HG02852 (cell line): ENCODE data around the gene WWC1.

Experiments
- ATAC-seq: cut with Tn5 transposase; IDR thresholded peaks from one replicate; pipeline ENCODE4 v1.9.1; 2021; ENCODE audit warnings: mild to moderate bottlenecking, moderate library complexity; ENCODE audit not compliant: unreplicated experiment

WWC1 gene

DNA sequence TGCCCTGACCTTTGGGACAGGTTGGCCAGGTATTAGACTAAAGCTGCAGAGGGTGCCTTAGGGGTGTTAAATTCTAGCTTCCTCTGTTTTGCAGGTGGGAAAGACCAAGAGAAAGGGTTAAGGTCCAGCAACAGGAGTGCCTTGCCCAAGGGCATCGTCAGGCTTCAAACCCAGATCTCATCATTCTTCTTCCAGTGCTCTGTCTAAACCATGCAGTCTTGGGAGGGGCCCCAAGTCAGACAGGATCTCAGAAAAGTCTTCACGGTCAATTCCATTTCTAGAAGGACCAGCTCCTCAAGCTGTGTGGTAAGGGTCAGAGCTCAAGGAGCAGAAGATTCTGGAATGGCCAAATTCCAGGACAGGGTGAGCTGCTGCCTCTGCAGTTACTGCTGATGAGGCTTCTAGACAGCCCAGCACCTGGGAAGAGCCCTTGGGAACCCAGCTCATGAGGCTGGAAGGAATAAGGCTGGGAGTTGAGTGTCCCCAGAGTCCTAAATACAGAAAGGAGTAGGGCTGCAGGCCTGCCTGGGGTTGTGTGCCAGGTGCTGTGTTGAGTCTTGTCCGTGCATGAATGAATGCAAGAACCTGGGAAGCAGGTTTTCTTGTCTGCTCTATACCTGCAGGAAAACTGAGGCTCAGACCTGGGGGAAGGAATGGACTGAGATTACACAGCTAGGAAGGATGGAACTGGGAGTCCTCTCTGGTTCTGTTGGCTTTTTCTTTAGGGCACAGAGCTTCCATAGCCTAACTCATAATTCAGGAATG, 69.3 kb downstream of the WWC1 start:
- no peak for ATAC-seq

DNA sequence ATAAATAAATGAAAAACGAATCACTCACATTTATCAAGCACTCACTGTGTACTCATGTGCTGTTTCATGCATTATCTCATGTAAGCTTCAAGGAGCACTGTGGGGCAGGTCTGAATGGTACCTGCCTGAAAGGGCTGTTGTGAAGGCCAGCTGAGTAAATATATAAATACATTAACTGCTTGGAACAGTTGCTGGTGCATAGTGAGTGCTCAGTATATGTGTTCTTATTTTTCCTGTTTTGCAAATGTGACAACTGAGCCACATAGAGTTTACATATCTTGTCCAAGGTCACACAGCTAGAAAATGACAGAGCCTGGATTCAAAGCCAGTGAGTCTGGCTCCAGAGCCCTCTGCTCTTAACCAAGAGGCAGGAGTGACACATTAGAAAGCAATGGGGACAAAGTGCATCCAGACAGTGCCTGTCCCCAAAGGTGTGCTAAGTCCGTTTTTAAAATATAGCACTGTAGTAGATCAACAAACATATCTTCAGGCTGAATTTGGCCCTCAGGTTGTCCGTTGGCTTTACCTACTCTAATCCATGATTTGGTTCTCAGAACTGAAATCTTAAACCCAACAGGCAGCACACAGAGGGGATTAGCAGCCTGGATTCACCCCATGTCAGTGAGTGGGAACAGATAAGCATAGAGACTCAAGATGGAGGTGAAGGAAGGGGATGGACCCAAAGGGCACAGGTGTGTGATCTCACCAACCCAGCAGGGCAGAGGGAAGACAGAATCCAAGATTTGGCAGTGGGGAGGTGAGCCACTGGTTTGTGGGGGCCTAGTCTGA, 70.8 kb downstream of the WWC1 start:
- no peak for ATAC-seq

DNA sequence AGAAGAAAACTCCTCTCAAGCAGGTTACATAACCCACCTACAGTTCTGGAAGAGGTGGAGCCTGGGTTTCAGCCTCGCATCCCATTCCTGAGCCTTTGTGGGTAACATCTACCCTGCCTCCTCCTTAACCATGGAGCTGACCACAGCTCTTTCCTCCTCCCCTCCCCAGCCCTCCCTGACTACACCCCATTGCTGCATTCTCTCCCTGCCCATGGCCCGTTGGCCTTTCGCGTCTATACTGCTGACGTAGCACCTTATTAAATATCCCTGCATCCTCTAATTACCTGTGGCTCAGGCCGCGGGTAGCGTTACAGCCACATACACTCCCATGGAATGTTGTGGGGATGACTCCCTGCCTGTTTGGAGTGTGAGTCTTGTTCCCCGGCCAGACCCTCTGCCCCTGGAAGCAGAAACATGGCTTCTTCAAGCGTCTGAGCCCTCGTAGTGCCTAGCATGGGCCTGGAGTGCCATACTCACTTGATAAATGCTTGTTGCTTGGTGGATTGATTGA, 72.8 kb downstream of the WWC1 start:
- ATAC-seq = no peak

- ATAC-seq = no peak
Measured at GRCh38 chr5:168364750-168365550, 73.5 kb downstream of the WWC1 start.

GRCh38 chr5:168365581-168366081, 74.2 kb downstream of the WWC1 start:
- no peak for ATAC-seq

GRCh38 chr5:168366116-168366515, 74.7 kb downstream of the WWC1 start:
- no peak for ATAC-seq

- ATAC-seq = no peak
Measured at GRCh38 chr5:168368854-168369253, 77.4 kb downstream of the WWC1 start.

DNA sequence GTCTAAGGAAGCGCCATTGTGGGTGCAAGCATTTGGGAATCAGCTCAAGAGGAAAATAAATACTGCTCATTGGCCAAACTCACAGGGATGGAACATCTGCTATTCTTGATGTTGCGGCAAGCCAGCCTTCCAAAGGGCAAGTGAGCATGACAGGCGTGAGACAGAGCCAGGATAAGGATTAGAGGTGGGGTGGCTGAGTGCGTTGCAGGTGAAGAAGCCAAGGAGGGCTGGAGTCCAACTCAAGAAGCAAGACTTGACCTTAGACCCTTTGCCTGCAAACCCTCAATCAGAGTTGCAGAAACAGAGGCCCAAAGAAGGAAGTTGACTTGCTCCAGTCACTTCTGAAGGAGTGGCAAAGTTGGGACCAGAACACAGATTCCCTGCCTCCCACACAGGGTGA, 79.4 kb downstream of the WWC1 start:
- no peak for ATAC-seq

DNA sequence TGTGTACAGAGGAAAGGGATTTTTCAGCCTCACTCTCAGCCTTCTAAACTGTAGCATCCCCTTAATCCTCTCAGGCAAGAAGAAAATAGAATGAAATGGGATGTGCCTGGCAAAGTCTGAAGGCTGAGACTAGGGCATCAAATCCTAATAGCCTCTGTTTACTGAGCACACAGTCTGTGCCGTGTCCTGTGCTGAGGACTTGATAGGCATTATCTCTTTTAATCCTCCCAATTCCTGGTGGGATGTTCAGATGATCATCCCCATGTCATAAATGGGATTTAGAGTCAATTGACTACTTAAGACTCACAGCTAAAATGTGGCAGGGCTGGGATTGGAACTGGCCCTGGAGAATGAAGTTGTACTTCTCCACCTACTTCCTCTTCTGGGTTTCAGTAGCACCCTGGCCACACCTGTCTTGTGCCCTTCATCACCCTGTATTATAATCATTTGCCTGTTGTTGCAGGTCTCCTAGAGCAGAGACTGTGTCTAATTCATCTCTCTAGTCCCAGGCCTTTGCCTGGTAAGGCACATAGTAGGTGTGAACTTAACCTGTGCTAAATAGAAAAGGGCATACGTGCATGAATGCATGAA, 81.0 kb downstream of the WWC1 start:
- no peak for ATAC-seq

- no peak for ATAC-seq
Measured at GRCh38 chr5:168374532-168374931, 83.1 kb downstream of the WWC1 start.

DNA sequence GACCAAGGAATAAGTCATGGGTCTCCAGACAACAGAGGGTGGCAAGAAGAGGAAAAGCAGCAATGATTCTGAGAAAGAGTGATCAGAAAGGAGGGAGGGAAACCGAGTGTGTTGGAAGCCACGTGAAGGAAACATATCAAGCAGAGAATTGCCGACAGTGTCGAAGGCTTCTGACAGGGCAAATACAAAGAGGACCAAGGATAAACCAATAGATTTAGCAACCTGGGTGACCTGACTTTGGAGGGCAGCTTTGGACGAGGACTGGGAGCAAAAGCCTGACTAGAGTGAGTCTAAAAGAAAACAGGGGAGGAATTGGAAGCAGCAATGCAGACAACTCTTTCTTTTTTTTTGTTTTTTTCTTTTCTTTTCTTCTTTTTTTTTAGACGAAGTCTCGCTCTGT, 83.8 kb downstream of the WWC1 start:
- no peak for ATAC-seq

GRCh38 chr5:168377525-168377924, 86.1 kb downstream of the WWC1 start:
- no peak for ATAC-seq

DNA sequence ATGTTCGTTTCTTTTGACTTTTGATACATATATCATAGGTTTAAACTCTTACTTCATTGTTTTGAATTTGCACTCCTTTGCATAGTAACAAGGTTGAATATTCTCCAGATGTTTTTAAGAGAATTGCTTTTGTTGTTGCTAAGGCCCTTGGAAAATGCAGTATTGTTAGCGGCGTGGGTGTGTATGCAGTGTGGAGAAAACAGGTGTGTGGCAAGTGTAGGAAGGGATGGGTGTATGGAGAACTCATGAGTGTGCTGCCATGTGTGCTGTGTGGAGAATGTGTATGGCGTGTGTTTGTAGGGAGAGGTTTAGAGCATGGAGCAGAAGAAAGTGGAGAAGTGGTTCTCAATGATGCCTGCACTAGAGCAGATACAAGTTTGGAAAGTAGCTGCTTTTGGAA, 87.3 kb downstream of the WWC1 start:
- ATAC-seq = no peak

DNA sequence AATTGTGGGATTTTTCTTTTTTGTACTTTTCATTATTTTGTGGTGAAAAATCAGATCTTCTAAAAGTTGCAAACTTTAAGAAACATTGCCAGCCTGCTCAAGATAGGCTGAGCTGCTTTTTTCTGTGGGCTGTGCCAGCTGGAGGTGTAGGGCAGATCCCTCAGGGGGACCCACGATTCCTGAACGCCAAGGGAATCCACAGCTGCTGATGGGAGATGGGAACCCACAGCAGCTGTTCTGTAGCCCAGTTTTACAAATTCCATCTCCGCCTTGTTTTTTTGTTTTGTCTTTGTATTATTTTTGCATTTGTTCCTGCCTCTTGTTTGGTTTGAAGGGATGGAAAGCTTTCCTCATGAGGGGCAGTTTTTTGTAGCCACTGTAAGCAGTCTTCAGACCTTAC, 91.0 kb downstream of the WWC1 start:
- no peak for ATAC-seq

DNA sequence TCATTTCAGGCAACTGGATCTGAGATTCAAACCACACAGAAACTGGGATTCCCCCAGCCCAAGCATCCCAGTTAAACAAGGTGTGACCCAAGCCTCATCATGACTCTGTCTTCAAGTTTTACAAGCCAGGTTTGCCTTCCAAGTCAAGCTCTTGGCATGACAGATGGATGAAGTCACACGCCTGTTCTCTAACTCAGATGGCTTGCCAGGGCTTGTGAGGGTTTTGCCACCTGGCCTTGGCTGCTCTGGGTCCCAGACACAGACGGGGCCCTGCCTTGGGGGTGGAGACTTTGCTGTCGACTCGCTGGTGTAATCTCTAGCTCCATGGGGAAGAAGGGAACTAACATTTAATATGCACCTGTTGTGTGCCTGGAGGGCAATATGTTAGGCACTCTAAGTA, 99.0 kb downstream of the WWC1 start:
- no peak for ATAC-seq

GRCh38 chr5:168393773-168394172, 102.3 kb downstream of the WWC1 start:
- ATAC-seq = no peak

GRCh38 chr5:168400429-168401220, 109.2 kb downstream of the WWC1 start:
- no peak for ATAC-seq

DNA sequence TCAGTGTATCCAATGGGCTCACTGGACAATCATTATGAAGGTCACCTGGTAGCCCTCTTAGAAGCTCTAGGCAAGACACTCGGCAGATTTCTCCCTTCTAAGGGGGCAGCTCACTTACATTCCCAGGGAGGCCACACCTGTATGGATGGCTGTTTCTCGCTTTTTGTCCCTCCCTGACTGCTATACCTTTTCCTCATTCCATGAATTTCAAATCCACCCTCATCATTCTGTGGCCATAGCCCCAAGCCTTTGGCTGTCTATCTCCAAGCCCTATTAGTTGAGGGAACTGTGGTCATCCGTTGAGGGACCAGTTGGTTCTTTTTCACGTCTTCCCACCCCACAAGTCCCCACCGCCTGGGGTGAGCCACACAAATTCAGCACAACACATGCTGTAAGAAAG, 109.8 kb downstream of the WWC1 start:
- ATAC-seq = no peak

DNA sequence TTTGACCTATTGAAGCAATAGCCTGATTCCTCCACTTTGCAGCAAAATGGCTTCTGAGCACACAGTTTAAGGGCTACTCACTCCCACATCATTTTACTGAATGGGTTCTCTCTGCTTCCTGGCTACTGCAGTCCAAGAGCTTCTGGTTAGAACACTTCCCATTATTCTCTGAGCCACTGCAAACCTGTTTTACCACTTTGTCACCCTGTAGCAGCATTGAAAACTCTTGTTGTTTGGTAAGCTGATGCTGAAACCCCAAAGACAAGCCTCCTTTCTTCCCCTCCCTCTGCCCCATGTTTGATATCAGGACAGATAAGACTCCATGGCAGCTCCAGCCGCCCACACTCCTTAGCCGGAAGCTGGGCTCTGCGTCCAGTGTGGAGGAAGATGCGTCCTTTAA, 110.4 kb downstream of the WWC1 start:
- no peak for ATAC-seq

GRCh38 chr5:168404365-168404764, 112.9 kb downstream of the WWC1 start:
- ATAC-seq = no peak
